ENCODE measurements around the gene PTPRB.

PTPRB gene

DNA sequence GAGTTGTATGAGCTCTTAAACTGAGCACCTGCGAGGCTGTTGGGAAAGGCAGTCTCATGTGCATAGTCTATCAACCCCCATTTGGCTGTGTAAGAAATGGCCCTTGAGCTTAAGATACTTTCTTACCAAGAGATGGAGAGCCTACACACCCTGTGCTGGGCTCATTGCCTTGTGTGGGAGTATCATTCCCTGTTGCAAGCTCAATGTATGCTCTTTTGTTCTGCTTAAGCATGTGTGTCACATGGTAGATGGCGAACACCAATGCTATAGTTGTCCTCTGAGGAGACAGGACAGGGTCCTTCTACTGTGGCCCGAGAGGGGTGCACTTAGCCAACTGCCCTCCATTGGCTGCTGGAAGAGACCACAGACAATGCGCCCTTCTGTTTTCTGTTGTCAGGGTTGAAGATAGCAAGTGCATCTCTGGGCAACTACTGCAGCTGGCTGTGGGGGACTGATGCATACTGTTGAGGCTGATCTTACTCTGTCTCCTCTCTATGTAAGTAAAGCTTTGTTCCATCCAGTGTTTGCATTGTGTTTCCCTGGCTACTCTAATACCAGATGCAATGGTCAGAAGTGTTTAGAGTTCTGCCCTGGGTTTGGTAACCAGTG, 79.5 kb downstream of the PTPRB start:
- TF ChIP-seq, protein P1, sequence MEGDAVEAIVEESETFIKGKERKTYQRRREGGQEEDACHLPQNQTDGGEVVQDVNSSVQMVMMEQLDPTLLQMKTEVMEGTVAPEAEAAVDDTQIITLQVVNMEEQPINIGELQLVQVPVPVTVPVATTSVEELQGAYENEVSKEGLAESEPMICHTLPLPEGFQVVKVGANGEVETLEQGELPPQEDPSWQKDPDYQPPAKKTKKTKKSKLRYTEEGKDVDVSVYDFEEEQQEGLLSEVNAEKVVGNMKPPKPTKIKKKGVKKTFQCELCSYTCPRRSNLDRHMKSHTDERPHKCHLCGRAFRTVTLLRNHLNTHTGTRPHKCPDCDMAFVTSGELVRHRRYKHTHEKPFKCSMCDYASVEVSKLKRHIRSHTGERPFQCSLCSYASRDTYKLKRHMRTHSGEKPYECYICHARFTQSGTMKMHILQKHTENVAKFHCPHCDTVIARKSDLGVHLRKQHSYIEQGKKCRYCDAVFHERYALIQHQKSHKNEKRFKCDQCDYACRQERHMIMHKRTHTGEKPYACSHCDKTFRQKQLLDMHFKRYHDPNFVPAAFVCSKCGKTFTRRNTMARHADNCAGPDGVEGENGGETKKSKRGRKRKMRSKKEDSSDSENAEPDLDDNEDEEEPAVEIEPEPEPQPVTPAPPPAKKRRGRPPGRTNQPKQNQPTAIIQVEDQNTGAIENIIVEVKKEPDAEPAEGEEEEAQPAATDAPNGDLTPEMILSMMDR (IDR thresholded peaks at IDR 0.05; ENCODE audit: insufficient read depth, low read depth, low read length, missing control alignments), result no peak
- no peak for DNase-seq (ENCODE audit: low read depth)
- H3K4me3 ChIP-seq (ENCODE audit: low read depth, low read length), result no peak overlapping the region

DNA sequence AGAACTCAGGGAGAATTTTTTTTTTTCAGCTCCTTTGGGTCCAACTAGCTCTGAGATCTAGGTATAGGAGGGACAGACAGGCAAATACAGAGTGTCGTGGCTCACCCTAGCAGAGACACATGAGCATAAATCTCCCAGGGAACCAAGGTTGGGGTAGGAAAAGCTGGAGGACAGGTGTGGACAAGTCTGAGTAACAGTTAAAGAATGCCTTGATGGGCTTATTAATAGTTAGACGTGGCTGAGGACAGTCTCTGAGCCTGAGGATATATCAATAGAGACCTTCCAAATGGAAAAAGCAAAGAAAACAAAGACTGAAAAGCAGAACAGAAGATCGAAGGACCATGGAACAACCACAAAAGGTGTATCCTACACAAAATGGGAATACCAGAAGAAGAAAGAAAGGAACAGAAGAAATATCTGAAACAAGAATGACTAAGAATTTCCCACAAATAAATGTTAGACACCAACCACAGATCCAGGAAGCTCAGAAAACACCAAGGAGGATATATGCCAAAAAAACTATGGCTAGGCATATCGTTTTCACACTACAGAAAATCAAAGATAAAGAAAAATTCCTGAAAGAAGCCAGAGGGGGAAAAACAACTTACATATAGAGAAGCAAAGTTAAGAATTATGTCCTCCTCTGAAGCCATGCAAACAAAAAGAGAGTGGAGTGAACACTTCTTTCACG, 80.9 kb downstream of the PTPRB start:
- H3K4me3 ChIP-seq (ENCODE audit: low read depth, low read length), result no peak overlapping the region
- TF ChIP-seq, protein P1 (IDR thresholded peaks at IDR 0.05; ENCODE audit: insufficient read depth, low read depth, low read length, missing control alignments), result no peak
- DNase-seq (ENCODE audit: low read depth), result no peak

DNA sequence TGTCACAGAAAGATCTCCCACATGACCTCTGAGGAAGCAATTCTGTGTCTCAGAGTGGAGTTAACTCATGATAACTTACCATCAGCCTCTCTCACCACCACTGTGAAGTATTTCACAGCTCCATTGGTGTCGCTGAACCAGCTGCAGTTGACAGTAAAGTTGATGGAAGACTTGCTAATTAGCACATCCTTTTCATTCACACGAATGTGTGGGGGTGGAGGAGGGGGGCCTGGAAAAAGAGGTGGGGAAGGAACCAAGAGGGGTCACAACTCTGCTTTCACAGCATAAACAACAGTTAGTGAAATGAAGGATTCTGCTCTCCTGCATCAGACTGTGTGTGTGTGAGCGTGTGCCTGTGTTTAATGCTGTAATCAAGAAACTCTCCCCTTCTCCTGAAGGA, 82.1 kb downstream of the PTPRB start:
- H3K4me3 ChIP-seq (ENCODE audit: low read depth, low read length), result no peak overlapping the region
- TF ChIP-seq, protein P1 (IDR thresholded peaks at IDR 0.05; ENCODE audit: insufficient read depth, low read depth, low read length, missing control alignments), result no peak
- no peak for DNase-seq (ENCODE audit: low read depth)

DNA sequence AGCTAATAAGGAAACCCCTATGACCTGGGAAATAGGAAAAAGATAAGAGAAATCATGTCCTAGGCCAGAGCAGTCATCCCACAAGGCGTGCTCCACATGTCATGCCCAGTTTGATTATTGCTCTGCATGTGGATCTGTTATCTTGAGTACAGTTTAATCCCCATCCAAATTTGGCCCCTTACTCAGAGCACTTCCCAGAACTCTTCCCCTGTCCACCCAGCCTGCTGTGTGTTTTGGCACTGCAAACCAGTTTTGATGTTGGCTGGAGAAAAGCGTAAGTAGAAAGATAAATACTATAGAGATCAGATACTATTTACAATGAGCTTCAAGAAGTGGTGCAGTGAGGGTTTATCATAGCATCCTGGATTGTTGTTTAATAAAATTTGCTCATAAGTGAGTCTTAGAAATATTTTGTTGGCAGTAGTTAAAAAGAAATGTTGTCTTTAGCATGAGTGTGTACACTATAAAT, 83.8 kb downstream of the PTPRB start:
- no peak overlapping the region for H3K4me3 ChIP-seq (ENCODE audit: low read depth, low read length)
- TF ChIP-seq, protein P1 (IDR thresholded peaks at IDR 0.05; ENCODE audit: insufficient read depth, low read depth, low read length, missing control alignments), result no peak
- no peak for DNase-seq (ENCODE audit: low read depth)

DNA sequence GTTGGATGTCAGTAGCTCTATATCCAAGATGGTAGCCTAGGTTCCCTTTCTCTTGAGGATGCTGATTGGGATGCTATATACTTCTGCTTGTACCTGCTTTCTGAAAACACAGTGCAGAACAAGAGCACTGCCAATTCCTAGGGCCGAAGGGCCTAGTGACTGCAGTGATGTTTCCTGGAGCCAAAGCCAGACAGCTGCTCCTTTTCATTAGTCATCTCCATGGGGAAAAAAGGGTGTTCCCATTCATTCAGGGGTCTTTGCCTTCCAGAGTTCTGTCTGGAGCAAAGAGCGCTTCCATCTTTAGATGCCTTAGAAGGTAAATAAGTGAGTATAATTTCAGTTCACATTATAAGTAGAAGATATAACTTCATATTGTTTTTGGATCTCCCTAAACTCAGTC, 85.5 kb downstream of the PTPRB start:
- H3K4me3 ChIP-seq (ENCODE audit: low read depth, low read length), result no peak overlapping the region
- TF ChIP-seq, protein P1 (IDR thresholded peaks at IDR 0.05; ENCODE audit: insufficient read depth, low read depth, low read length, missing control alignments), result no peak
- no peak for DNase-seq (ENCODE audit: low read depth)

DNA sequence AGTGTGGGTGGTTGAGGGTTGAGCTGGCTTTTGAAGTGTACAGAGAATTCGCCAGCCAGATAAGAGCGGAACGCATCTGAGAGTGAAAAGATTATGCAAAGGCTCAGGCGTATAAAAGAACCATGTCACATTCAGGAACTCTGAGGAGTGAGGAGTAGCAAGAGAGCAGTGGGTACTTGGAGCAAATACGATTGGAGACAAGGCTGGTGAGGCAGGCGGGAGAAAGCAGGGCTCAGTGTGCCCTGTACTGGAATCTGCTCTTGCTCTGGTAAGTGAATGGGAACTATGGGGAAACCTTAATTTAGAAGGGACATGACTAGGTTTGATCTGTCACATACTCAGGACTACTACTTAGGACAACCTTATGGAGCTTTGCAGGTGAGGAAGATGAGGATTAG, 87.0 kb downstream of the PTPRB start:
- H3K4me3 ChIP-seq (ENCODE audit: low read depth, low read length), result no peak overlapping the region
- TF ChIP-seq, protein P1 (IDR thresholded peaks at IDR 0.05; ENCODE audit: insufficient read depth, low read depth, low read length, missing control alignments), result no peak
- DNase-seq (ENCODE audit: low read depth), result no peak
